ENCODE measurements around the gene BID.
"Not testable (repeated sequence)": the region's sequence is repeated elsewhere in the genome, so short reads cannot be mapped to it uniquely, and the experiment has no call there.

Gene BID

DNA sequence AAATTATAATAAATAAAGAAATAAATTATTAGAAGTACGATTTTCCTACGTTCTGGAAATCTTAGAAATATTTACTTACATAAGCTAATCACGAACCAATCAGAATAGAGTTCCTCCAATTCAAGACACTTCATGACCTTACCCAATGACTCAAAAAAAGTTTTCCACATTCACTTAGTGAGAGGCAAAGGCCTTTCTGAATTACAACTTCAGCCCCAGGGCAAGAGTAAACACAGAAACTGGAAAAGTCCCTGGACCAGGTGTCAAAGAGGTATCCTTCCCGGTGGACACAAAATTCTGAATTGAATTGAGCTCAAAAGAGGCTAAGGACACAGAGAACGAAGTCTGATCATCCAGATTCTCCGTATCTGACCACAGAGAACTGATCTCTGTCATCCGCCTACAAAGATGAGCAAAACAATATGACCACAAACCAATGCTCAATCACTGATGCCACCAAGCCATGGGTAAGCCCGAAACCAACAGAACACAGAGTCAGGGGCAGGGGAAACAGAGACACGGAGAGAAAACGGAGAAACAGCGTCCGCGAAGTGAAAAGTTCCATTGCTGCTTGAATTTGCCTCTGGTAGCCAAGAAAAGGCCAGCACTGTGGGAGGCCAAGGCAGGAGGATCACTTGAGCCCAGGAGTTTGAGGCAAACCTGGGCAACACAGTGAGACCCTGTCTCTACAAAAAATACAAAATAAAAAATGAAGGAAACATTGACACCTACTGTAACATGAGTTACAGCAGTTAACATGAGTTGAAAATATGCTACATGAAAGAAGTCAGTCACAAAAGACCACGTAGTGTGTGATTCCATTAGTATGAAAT, 6.8 kb downstream of the BID start:
- peak in 1 of 2 donors; percentile 44 for DNase-seq

DNA sequence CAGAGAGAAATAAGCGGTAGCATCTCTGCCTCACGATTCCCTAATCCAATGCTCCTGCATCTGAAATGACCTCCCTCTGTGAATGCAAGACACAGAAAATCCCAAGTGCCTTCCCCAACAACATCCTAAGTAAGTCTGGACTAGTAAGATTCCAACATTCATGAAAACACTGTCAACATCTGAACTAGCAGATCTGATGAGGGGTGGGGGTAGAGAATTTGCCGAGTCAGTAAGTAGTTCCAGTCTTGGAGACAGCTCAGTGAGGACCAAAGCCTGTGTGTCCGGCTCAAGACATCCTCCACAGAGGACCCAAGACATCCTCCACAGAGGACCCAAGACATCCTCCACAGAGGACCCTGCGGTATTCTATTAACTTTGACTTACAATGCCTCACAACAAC, 9.4 kb downstream of the BID start:
- DNase-seq, result not testable (repeated sequence)

DNA sequence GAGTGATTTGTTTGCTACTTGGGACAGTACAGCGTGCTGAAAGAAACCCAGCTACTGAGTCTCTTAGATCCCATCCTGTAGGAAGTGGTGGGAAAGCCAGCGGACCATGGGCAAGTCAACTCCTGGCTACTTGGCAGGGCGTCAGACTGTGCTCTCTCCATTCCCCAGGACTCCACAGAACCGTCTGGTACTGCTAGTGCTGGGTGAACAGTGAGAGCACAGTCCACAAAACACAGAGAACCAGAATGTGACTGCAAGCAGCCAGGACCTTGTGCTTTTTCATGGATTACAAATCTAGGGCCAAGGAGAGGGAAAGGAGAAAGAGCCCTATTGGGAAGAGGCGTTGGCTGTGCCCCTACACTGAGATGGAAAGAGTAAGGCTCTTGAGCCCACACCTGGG, 10.2 kb downstream of the BID start:
- no peak for DNase-seq

GRCh38 chr22:17763442-17763841, 10.8 kb downstream of the BID start:
- not testable (repeated sequence) for DNase-seq

GRCh38 chr22:17761138-17761488, 13.2 kb downstream of the BID start:
- DNase-seq, result no peak

- DNase-seq, result no peak
Observed at GRCh38 chr22:17754233-17754925, 19.9 kb downstream of the BID start.

- no peak for DNase-seq
Observed at GRCh38 chr22:17753401-17753989, 20.8 kb downstream of the BID start.

DNA sequence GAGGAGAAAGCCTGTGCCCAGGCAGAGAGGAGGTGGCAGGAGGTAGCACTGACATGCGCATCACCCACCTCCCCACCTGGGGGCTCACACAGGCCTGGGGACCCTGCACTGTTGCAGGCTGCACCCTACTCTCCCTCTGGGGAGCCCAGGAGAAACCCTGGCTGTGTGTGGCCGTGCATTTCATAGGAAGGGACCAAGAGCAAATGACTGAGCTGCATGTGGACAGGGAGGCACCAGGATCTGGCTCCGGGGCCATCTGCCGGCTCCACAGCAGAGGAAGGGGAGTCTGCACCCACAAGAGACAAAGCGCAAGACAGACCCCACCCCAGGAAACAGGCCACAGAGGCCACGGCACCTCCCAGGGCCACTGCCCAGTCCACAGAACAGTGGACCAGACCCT, 22.7 kb downstream of the BID start:
- no peak for DNase-seq

DNA sequence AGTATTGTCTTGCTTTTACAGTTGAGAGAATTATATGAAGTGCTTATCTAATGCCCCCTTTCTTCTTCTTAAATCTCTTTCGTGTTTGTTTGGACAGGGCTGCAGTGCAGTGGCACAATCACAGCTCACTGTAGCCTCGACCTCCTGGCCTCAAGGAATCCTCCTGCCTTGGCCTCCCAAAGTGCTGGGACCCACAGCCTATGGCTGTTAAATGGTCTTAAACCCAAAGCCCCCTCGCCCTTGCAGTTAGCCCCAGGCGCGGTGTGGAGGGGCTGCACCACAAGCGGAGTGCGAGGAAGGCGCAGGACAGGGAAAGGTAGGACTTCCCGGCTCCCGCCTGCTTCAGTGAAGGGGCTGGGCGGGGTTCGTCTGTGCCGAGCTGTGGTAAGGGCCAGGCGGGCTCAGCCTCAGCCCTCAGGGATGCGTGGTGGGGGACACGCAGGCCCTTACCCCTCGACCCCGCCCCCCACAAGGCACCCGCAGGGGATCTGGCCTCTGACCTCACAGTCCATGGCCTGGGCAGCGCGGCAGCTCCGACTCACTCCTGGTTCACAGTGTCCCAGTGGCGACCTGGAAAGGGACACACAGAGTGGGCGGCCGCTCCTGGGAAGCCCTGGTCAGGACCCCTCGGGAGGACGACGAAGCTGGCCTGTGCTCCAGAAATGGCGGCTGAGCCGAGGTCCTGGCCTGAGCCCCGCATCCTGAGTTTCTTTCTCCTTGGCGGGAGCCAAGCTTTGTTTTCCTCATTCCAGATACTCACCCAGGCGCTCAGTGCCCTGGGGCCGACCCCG, 24.5 kb downstream of the BID start:
- no peak for DNase-seq

DNA sequence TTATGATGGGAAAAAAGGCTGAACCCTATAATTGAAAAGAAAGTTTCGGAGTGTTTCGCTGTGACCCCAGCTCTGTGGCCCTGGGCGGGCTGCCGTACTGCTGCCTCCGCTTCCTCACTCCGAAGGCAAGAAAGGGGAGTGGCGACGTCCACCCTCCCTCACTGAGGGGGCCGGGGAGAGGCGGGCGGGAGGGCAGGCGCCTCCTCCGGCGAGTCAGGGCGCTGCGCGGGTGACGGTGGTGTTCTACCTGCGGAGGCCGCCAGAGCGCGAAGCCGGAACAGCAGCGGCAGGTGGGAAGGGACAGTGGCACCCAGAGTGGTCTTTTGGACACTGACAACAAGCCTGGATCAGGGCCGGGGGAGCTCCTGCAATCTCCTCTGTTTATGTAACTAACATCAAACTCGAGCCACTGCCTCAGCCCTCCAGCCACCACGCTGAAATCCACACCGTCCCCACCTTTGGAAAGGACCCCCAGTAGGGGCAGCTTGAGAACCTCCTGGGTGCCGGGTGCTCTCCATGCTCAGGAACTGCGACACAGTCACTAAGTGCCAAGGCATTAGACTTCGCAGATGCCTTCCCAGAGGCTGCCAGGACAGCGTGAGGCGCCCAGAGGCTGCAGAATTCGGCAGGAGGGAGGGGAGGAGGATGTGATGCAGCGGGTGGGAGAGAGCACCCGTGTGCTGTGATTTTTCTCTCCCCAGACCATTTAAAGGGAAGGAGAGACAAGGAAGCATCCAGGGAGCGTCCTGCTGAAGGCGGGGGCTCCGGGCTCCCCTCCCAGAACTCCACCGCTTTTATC, 25.5 kb downstream of the BID start:
- DNase-seq, result no peak

GRCh38 chr22:17746916-17747315, 27.4 kb downstream of the BID start:
- DNase-seq, result no peak

DNA sequence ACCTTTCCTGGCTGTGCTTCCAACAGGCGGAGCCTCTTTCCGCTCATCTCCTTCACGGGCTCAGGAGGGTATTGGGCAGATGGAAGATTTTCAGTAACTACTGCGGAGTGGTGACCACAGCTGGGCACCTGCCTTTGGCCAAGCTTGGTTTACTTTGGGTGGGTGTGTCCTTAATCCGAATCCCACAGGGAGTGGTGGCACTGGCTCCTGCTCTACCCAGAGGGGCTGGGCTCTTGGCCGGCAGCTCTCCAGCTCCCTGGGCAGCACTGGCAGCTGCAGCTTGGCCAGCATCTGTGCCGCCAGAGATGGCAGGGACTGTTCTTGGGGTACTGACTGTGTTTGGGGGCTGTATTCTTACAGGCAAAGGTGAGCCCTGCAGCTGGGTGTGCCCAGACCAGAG, 29.8 kb downstream of the BID start:
- no peak for DNase-seq

DNA sequence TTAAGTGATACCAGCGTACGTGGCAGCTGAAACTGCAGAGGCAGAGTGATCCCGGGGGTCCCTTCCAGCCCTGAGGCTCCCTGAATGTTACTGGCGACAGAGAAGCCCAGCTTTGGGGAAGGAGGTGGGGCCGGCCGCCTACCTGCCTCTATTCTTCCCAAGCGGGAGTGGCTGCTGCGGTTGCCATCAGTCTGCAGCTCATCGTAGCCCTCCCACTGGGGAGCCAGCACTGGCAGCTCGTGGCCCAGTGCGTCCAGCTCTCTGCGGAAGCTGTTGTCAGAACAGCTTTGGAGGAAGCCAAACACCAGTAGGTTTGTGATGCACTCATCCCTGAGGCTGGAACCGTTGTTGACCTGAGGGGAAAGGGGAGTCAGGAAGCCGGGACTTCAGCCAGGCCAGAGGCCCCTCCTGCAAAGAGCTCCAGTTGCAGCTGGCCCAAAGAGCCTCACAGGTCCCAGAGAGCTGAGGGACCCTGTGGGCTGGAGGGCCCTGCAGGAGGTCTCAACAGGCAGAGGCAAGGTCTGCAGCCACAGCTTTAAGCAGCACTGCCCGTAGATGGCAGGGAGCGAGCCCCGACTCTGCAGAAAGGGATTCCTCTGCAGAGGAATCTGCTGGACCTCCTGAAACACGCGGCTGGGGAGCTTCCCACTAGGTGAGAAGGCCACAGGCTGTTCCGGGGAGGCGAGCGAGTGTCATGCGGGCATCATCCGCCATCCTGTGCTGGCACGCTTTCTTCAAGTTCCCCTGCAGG, 30.4 kb downstream of the BID start:
- no peak for DNase-seq

DNA sequence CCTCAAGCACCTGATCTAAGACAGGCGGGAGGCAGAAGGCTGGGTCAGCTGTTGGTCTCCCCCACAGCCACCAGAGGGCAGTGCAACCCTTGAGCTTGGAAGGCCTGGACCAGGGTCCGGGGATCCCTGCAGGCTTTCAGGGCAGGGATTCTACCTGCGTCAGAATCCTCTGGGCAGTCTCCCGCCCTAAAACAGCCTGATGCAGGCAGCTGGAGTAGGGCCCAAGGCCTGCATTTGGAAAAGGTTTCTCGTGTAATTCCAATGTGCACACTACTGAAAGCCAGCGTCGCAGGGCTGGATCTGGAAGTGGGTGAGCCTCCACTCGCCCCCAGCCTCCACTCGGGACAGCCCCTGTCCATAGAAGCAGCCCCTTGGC, 31.8 kb downstream of the BID start:
- DNase-seq, result peak; percentile 74 to 76

DNA sequence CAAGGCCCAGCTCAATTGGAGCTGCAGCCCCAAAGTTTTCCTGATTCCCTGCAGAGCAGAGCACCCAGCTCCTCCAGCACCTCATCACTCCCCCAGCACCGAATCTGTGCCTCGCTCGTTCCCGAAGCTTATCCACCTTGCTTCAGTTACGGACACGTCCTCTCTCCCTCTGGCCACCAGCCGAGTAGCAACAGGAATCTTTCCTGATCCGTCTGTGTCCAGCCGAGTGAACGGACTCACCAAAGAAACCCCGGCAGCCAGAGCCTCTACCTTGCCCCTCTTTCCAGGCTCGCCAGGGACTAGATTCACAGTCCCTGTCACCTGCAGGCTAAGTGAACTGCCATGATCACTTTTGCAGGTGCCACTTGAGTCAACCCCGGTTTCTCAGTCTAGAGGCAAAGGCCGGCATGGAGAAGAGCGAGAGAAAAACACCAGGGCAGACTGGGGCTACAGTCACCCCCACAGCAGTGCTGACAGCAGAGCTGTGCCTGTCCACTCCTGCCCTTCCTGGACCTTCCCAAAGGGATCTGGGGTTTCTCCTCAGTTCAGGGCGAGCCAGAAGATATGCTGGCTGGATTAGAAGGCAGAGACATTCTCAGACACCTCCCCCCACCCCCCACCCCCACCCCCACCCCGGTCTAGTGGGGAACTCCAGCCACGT, 32.3 kb downstream of the BID start:
- DNase-seq, result no peak

GRCh38 chr22:17739196-17739975, 34.9 kb downstream of the BID start:
- DNase-seq, result no peak

DNA sequence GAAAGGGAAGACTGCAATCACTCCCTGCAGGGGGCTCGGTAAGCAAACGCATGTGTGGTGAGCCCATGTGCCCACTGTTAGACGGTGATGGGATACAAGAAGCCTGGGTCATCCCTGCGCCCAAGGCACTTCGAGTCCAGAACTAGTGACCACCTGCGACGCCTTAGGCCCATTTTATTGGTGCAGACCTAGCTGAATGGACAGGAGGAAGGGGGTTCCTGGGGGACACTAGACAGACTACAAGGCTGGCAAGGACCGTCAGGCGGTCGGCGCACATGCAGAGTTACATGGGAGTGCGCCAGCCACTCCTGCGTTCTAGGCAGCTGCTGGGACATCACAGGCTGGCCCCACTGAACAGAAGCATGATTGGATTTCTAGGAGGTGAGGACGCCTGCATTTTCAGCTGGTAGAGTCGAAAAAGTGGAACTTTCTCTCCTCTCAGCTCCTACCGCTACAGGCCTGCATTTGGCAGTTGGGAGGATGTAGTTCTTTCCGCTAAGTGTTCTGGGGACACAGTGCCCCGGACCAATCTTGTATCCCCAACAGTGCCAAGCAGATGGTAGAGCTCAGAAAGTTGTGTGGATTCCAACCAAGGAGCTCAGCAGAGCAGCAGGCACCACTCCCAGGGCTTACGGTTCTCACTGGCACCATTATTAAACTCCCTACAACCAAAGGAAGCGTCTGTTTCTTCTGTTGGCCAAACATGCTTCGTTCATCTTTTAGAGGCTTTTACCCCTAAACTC, 35.7 kb downstream of the BID start:
- DNase-seq, result no peak

- DNase-seq, result peak in 1 of 2 donors; percentile 10
Observed at GRCh38 chr22:17734187-17734586, 40.1 kb downstream of the BID start.

DNA sequence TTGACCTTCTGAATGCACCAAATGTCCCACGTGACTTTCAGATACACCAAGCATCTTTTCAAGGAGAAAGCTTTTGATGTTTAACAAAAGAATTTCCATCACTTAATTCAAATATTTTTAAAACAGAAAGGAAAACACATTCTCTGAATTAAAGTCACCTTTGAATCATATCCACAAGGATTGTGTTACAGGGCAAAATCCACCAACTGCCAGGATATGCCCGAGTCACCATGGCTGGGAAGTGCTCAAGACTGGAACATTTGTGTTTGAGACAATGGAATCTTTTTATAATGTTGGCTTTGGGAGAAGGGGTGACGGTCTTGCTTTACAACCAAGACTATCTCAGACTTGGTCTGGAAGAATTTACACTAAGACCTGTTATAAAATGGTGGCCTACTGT, 40.8 kb downstream of the BID start:
- DNase-seq, result no peak

Measured in stimulated activated CD4-positive, alpha-beta T cell treated with anti-CD3 and anti-CD28 coated beads, Interleukin-2, amount 100 ng/mL, for 48 hours (primary cell).